ENCODE measurements around the gene ID2.

The ID2 gene

GRCh38 chr2:8656160-8656641, 25.7 kb upstream of the ID2 start:
- Histone ChIP-seq H3K4me3 (ENCODE audit: low read depth, low read length) (no peak overlapping the region), H3K4me1 (ENCODE audit: control insufficient read depth, insufficient read depth, low read length) (no peaks in the 10 kb centered on the region), H3K9me3 (ENCODE audit: control insufficient read depth, insufficient read depth, low read depth, low read length) (no peaks in the 10 kb centered on the region), H3K27ac (ENCODE audit: extremely low read depth, low read depth, low read length) (no peak overlapping the region), H3K36me3 (ENCODE audit: control insufficient read depth in 2 of 2, insufficient read depth in 1 of 2, low read length in 2 of 2) (no peaks in the 10 kb centered on the region)
- ChIA-PET CTCF (no interaction called here), POLR2A (no interaction called here)
- TF ChIP-seq ZNF311 (tag by site-specific recombination; IDR thresholded peaks at IDR 0.05; ENCODE audit: borderline replicate concordance) (no peak), ZNF654 (tag by site-specific recombination; IDR thresholded peaks at IDR 0.05; ENCODE audit: low read depth) (no peak), ZNF280D (tag by site-specific recombination; IDR thresholded peaks at IDR 0.05) (no peak), INSM2 (tag by site-specific recombination; IDR thresholded peaks at IDR 0.05) (no peak)

- Histone ChIP-seq H3K36me3 (ENCODE audit: control insufficient read depth in 2 of 2, insufficient read depth in 1 of 2, low read length in 2 of 2) (no peaks in the 10 kb centered on the region), H3K4me1 (ENCODE audit: control insufficient read depth, insufficient read depth, low read length) (no peaks in the 10 kb centered on the region), H3K4me3 (ENCODE audit: low read depth, low read length) (no peak overlapping the region), H3K9me3 (ENCODE audit: control insufficient read depth, insufficient read depth, low read depth, low read length) (no peaks in the 10 kb centered on the region), H3K27ac (ENCODE audit: extremely low read depth, low read depth, low read length) (no peak overlapping the region)
- POLR2A ChIA-PET, result no interaction called here
- CTCF ChIA-PET, result no interaction called here
- TF ChIP-seq ATF2 (tag by site-specific recombination; IDR thresholded peaks at IDR 0.05; ENCODE audit: low read depth), result 0 out of 2 replicates have a peak, but pooled peaks have one; percentile 6
- TF ChIP-seq ZNF701 (tag by site-specific recombination; IDR thresholded peaks at IDR 0.05), result no peak
Measured at GRCh38 chr2:8656811-8657210, 25.0 kb upstream of the ID2 start.

GRCh38 chr2:8657423-8658062, 24.3 kb upstream of the ID2 start:
- H3K4me1 ChIP-seq (ENCODE audit: control insufficient read depth, insufficient read depth, low read length), result no peaks in the 10 kb centered on the region
- no peak overlapping the region for H3K4me3 ChIP-seq (ENCODE audit: low read depth, low read length)
- TF ChIP-seq ZNF292 (tag by site-specific recombination; IDR thresholded peaks at IDR 0.05; ENCODE audit: borderline replicate concordance, low read depth), result no peak
- no peak for TF ChIP-seq ZNF76 (tag by site-specific recombination; IDR thresholded peaks at IDR 0.05; ENCODE audit: borderline replicate concordance, low read depth)
- TF ChIP-seq ZNF266 (tag by site-specific recombination; IDR thresholded peaks at IDR 0.05; ENCODE audit: low read depth), result no peak
- no peak for TF ChIP-seq ZNF704 (tag by site-specific recombination; IDR thresholded peaks at IDR 0.05)
- no peak for TF ChIP-seq ZNF555 (tag by site-specific recombination; conservative IDR thresholded peaks at IDR 0.05)
- no peak for TF ChIP-seq ZSCAN18 (tag by site-specific recombination; IDR thresholded peaks at IDR 0.05)
- no peak for TF ChIP-seq ZNF202 (tag by site-specific recombination; IDR thresholded peaks at IDR 0.05; ENCODE audit: borderline replicate concordance)
- TF ChIP-seq BCL11A (tag by site-specific recombination; IDR thresholded peaks at IDR 0.05; ENCODE audit: low read depth), result no peak
- TF ChIP-seq ZNF302 (tag by site-specific recombination; IDR thresholded peaks at IDR 0.05; ENCODE audit: low read depth), result no peak
- TF ChIP-seq ZNF837 (tag by site-specific recombination; IDR thresholded peaks at IDR 0.05), result no peak
- TF ChIP-seq ZNF585B (tag by site-specific recombination; IDR thresholded peaks at IDR 0.05), result no peak
- no peak for TF ChIP-seq WT1 (tag by site-specific recombination; IDR thresholded peaks at IDR 0.05)
- no peak for TF ChIP-seq ZBTB17 (tag by site-specific recombination; IDR thresholded peaks at IDR 0.05)
- no peak for TF ChIP-seq YY1 (tag by site-specific recombination; IDR thresholded peaks at IDR 0.05)
- no peak for TF ChIP-seq PRDM1 (tag by site-specific recombination; IDR thresholded peaks at IDR 0.05)
- TF ChIP-seq GLIS2 (tag by site-specific recombination; IDR thresholded peaks at IDR 0.05), result no peak
- TF ChIP-seq ZNF560 (tag by site-specific recombination; IDR thresholded peaks at IDR 0.05; ENCODE audit: borderline replicate concordance), result no peak
- no peak overlapping the region for H3K27ac ChIP-seq (ENCODE audit: extremely low read depth, low read depth, low read length)
- ChIA-PET POLR2A (no interaction called here), CTCF (no interaction called here)
- H3K9me3 ChIP-seq (ENCODE audit: control insufficient read depth, insufficient read depth, low read depth, low read length), result no peaks in the 10 kb centered on the region
- H3K36me3 ChIP-seq (ENCODE audit: control insufficient read depth in 2 of 2, insufficient read depth in 1 of 2, low read length in 2 of 2), result no peaks in the 10 kb centered on the region
